KMS-11 (cell line): ENCODE measurements around the gene CCDC82.

Experiments used
- H2AFZ ChIP-seq: fragments of 200-600 bp; sonication (generic); 2 replicates; pipeline ENCODE4 v1.6.1; 2016; ENCODE audit warnings: antibody characterized with exemption, mixed run types, low read depth
- H3K27ac ChIP-seq: fragments of 200-600 bp; sonication (generic); 2 replicates; pipeline ENCODE4 v1.6.1; 2016; ENCODE audit warnings: mild to moderate bottlenecking, mixed run types
- H3K27me3 ChIP-seq: fragments of 200-600 bp; sonication (generic); 2 replicates; pipeline ENCODE4 v1.6.1; 2017; ENCODE audit warnings: mild to moderate bottlenecking, low read depth, mixed run types, moderate library complexity; ENCODE audit not compliant: insufficient read depth
- H3K36me3 ChIP-seq: fragments of 200-600 bp; sonication (generic); 2 replicates; pipeline ENCODE4 v1.6.1; 2017; ENCODE audit warnings: mild to moderate bottlenecking, mixed run types; ENCODE audit not compliant: insufficient read depth
- H3K4me1 ChIP-seq: fragments of 200-600 bp; sonication (generic); 2 replicates; pipeline ENCODE4 v1.6.1; 2016; ENCODE audit warnings: mild to moderate bottlenecking, low read depth, mixed run types; ENCODE audit not compliant: poor library complexity, severe bottlenecking
- H3K4me2 ChIP-seq: fragments of 200-600 bp; sonication (generic); 2 replicates; pipeline ENCODE4 v1.7.0; 2016; ENCODE audit warnings: mild to moderate bottlenecking, mixed run types
- H3K4me3 ChIP-seq: fragments of 200-600 bp; sonication (generic); IDR thresholded peaks from 2 replicates; pipeline ENCODE4 v1.6.1; 2017; ENCODE audit warnings: low read depth, low read length, mixed read lengths; ENCODE audit not compliant: insufficient read depth
- H3K79me2 ChIP-seq: fragments of 200-600 bp; sonication (generic); 2 replicates; pipeline ENCODE4 v1.6.1; 2016; ENCODE audit warnings: low read depth, mixed run types; ENCODE audit not compliant: insufficient read depth
- H3K9ac ChIP-seq: fragments of 200-600 bp; sonication (generic); 2 replicates; pipeline ENCODE4 v1.6.1; 2016; ENCODE audit warnings: mild to moderate bottlenecking, mixed run types
- H4K20me1 ChIP-seq: fragments of 200-600 bp; sonication (generic); 2 replicates; pipeline ENCODE4 v1.6.1; 2016; ENCODE audit warnings: mild to moderate bottlenecking, mixed run types; ENCODE audit not compliant: insufficient read depth
- CTCF ChIP-seq: fragments of 200-600 bp; sonication (generic); conservative IDR thresholded peaks from 2 replicates; pipeline ENCODE4 v1.6.1; 2017; ENCODE audit warnings: low read depth, mild to moderate bottlenecking, antibody characterized with exemption, low read length, moderate library complexity, mixed read lengths

The CCDC82 gene

GRCh38 chr11:96333191-96333719 lies 56.5 kb downstream of the CCDC82 start:
- peaks cover 34% of the 10 kb centered on the region for H3K4me1 ChIP-seq
- H2AFZ ChIP-seq = no peak overlapping the region
- H4K20me1 ChIP-seq = no peaks in the 10 kb centered on the region
- no peak overlapping the region for H3K4me2 ChIP-seq
- H3K27ac ChIP-seq = no peak overlapping the region
- TF ChIP-seq CTCF = no peak
- no peaks in the 10 kb centered on the region for H3K27me3 ChIP-seq
- H3K4me3 ChIP-seq = no peak overlapping the region
- H3K9ac ChIP-seq = no peak overlapping the region
- no peaks in the 10 kb centered on the region for H3K79me2 ChIP-seq
- no peaks in the 10 kb centered on the region for H3K36me3 ChIP-seq

GRCh38 chr11:96332126-96332771 lies 57.5 kb downstream of the CCDC82 start:
- Histone ChIP-seq H3K36me3 (no peaks in the 10 kb centered on the region), H2AFZ (no peak overlapping the region), H3K9ac (no peak overlapping the region), H3K4me3 (no peak overlapping the region), H3K4me1 (peaks cover 24% of the 10 kb centered on the region), H4K20me1 (no peaks in the 10 kb centered on the region), H3K4me2 (no peak overlapping the region), H3K79me2 (no peaks in the 10 kb centered on the region), H3K27ac (no peak overlapping the region), H3K27me3 (no peaks in the 10 kb centered on the region)
- TF ChIP-seq CTCF = no peak

- no peak overlapping the region for H3K27ac ChIP-seq
- H3K36me3 ChIP-seq = no peaks in the 10 kb centered on the region
- H3K4me2 ChIP-seq = no peak overlapping the region
Observed at GRCh38 chr11:96331699-96332116, 58.0 kb downstream of the CCDC82 start.

GRCh38 chr11:96330511-96330859 lies 59.2 kb downstream of the CCDC82 start:
- Histone ChIP-seq H3K4me1 (peaks cover 17% of the 10 kb centered on the region), H3K27ac (no peak overlapping the region), H3K36me3 (no peaks in the 10 kb centered on the region), H3K4me2 (no peak overlapping the region), H2AFZ (no peak overlapping the region), H3K27me3 (no peaks in the 10 kb centered on the region), H3K9ac (no peak overlapping the region), H3K4me3 (no peak overlapping the region), H4K20me1 (no peaks in the 10 kb centered on the region), H3K79me2 (no peaks in the 10 kb centered on the region)
- no peak for TF ChIP-seq CTCF

More at GRCh38 chr11:96331699-96332116, 58.0 kb downstream of the CCDC82 start:
- no peaks in the 10 kb centered on the region for H4K20me1 ChIP-seq
- TF ChIP-seq CTCF = no peak
- H3K4me1 ChIP-seq = peaks cover 18% of the 10 kb centered on the region
- no peaks in the 10 kb centered on the region for H3K27me3 ChIP-seq
- H3K9ac ChIP-seq = no peak overlapping the region
- H3K79me2 ChIP-seq = no peaks in the 10 kb centered on the region
- no peak overlapping the region for H3K4me3 ChIP-seq
- no peak overlapping the region for H2AFZ ChIP-seq
